HEK293 (cell line): Measurements from ENCODE around the gene SPOUT1.

Experiments used
- GLIS1 ChIP-seq: fragments of 450-650 bp; formaldehyde crosslinking; IDR thresholded peaks from 2 replicates; pipeline ENCODE4 v1.5.1; 2016; ENCODE audit warnings: missing biosample characterization, missing genetic modification characterization
- GLIS2 ChIP-seq: fragments of 450-650 bp; formaldehyde crosslinking; IDR thresholded peaks from 2 replicates; pipeline ENCODE4 v1.5.1; 2016; ENCODE audit warnings: missing biosample characterization, missing genetic modification characterization
- MYNN ChIP-seq: fragments of 450-650 bp; formaldehyde crosslinking; IDR thresholded peaks from 2 replicates; pipeline ENCODE4 v1.5.1; 2016; ENCODE audit warnings: missing biosample characterization, missing genetic modification characterization, borderline replicate concordance
- PRDM1 ChIP-seq: fragments of 450-650 bp; formaldehyde crosslinking; IDR thresholded peaks from 2 replicates; pipeline ENCODE4; 2016; ENCODE audit warnings: missing biosample characterization, missing genetic modification characterization
- RBAK ChIP-seq: fragments of 450-650 bp; formaldehyde crosslinking; IDR thresholded peaks from 2 replicates; pipeline ENCODE4 v1.5.1; 2016; ENCODE audit warnings: missing biosample characterization, missing genetic modification characterization
- TRIM28 ChIP-seq: IDR thresholded peaks from 2 replicates; pipeline ENCODE4 v1.6.1; 2011; ENCODE audit warnings: low read length, control low read depth, borderline replicate concordance
- TSHZ1 ChIP-seq: fragments of 450-650 bp; formaldehyde crosslinking; IDR thresholded peaks from 2 replicates; pipeline ENCODE4 v1.5.1; 2016; ENCODE audit warnings: missing biosample characterization, missing genetic modification characterization, borderline replicate concordance
- YY1 ChIP-seq: fragments of 450-650 bp; formaldehyde crosslinking; IDR thresholded peaks from 2 replicates; pipeline ENCODE4 v1.5.1; 2018; ENCODE audit warnings: missing biosample characterization, missing genetic modification characterization
- ZBTB1 ChIP-seq: fragments of 450-650 bp; formaldehyde crosslinking; IDR thresholded peaks from 2 replicates; pipeline ENCODE4 v1.5.1; 2016; ENCODE audit warnings: missing biosample characterization, missing genetic modification characterization
- ZBTB20 ChIP-seq: fragments of 450-650 bp; formaldehyde crosslinking; IDR thresholded peaks from 2 replicates; pipeline ENCODE4 v1.5.1; 2016; ENCODE audit warnings: missing biosample characterization, missing genetic modification characterization
- ZBTB6 ChIP-seq: fragments of 450-650 bp; formaldehyde crosslinking; IDR thresholded peaks from 2 replicates; pipeline ENCODE4 v1.5.1; 2017; ENCODE audit warnings: missing biosample characterization, missing genetic modification characterization
- ZEB2 ChIP-seq: fragments of 450-650 bp; formaldehyde crosslinking; IDR thresholded peaks from 2 replicates; pipeline ENCODE4 v1.5.1; 2016; ENCODE audit warnings: missing biosample characterization, missing genetic modification characterization
- ZFP41 ChIP-seq: fragments of 450-650 bp; formaldehyde crosslinking; IDR thresholded peaks from 2 replicates; pipeline ENCODE4 v1.5.1; 2016; ENCODE audit warnings: missing biosample characterization, missing genetic modification characterization, borderline replicate concordance
- ZFP69B ChIP-seq: fragments of 450-650 bp; formaldehyde crosslinking; IDR thresholded peaks from 2 replicates; pipeline ENCODE4 v1.5.1; 2016; ENCODE audit warnings: missing biosample characterization, missing genetic modification characterization
- ZNF10 ChIP-seq: fragments of 450-650 bp; formaldehyde crosslinking; IDR thresholded peaks from 2 replicates; pipeline ENCODE4 v1.5.1; 2017; ENCODE audit warnings: missing biosample characterization, missing genetic modification characterization
- ZNF132 ChIP-seq: fragments of 450-650 bp; formaldehyde crosslinking; IDR thresholded peaks from 2 replicates; pipeline ENCODE4 v1.5.1; 2017; ENCODE audit warnings: missing biosample characterization, missing genetic modification characterization, borderline replicate concordance
- ZNF155 ChIP-seq: fragments of 450-650 bp; formaldehyde crosslinking; IDR thresholded peaks from 2 replicates; pipeline ENCODE4 v1.5.1; 2016; ENCODE audit warnings: missing biosample characterization, missing genetic modification characterization
- ZNF16 ChIP-seq: fragments of 450-650 bp; formaldehyde crosslinking; IDR thresholded peaks from 2 replicates; pipeline ENCODE4 v1.5.1; 2016; ENCODE audit warnings: low read depth, missing biosample characterization, missing genetic modification characterization
- ZNF174 ChIP-seq: fragments of 450-650 bp; formaldehyde crosslinking; IDR thresholded peaks from 2 replicates; pipeline ENCODE4 v1.5.0; 2017; ENCODE audit warnings: missing biosample characterization, mild to moderate bottlenecking, missing genetic modification characterization
- ZNF175 ChIP-seq: fragments of 450-650 bp; formaldehyde crosslinking; IDR thresholded peaks from 2 replicates; pipeline ENCODE4 v1.5.1; 2016; ENCODE audit warnings: missing biosample characterization, missing genetic modification characterization
- ZNF184 ChIP-seq: fragments of 450-650 bp; IDR thresholded peaks from 2 replicates; pipeline ENCODE4 v1.5.1; 2018; ENCODE audit warnings: missing biosample characterization, mild to moderate bottlenecking, missing genetic modification characterization
- ZNF214 ChIP-seq: fragments of 450-650 bp; formaldehyde crosslinking; IDR thresholded peaks from 2 replicates; pipeline ENCODE4 v1.5.1; 2017; ENCODE audit warnings: missing biosample characterization, mild to moderate bottlenecking, missing genetic modification characterization, borderline replicate concordance
- ZNF302 ChIP-seq: fragments of 450-650 bp; formaldehyde crosslinking; IDR thresholded peaks from 2 replicates; pipeline ENCODE4 v1.5.1; 2016; ENCODE audit warnings: missing biosample characterization, missing genetic modification characterization, low read depth
- ZNF311 ChIP-seq: fragments of 450-650 bp; formaldehyde crosslinking; IDR thresholded peaks from 2 replicates; pipeline ENCODE4 v1.5.1; 2017; ENCODE audit warnings: missing biosample characterization, missing genetic modification characterization, borderline replicate concordance
- ZNF324 ChIP-seq: fragments of 450-650 bp; formaldehyde crosslinking; IDR thresholded peaks from 2 replicates; pipeline ENCODE4 v1.5.1; 2016; ENCODE audit warnings: missing biosample characterization, missing genetic modification characterization
- ZNF354C ChIP-seq: fragments of 450-650 bp; formaldehyde crosslinking; IDR thresholded peaks from 2 replicates; pipeline ENCODE4 v1.5.1; 2016; ENCODE audit warnings: missing biosample characterization, missing genetic modification characterization, low read depth, borderline replicate concordance
- ZNF404 ChIP-seq: fragments of 450-650 bp; formaldehyde crosslinking; IDR thresholded peaks from 2 replicates; pipeline ENCODE4 v1.5.1; 2017; ENCODE audit warnings: missing biosample characterization, missing genetic modification characterization
- ZNF530 ChIP-seq: fragments of 450-650 bp; formaldehyde crosslinking; IDR thresholded peaks from 2 replicates; pipeline ENCODE4 v1.5.1; 2016; ENCODE audit warnings: low read depth, missing biosample characterization, missing genetic modification characterization
- ZNF580 ChIP-seq: fragments of 450-650 bp; formaldehyde crosslinking; IDR thresholded peaks from 2 replicates; pipeline ENCODE4 v1.5.1; 2016; ENCODE audit warnings: missing biosample characterization, missing genetic modification characterization
- ZNF585B ChIP-seq: fragments of 450-650 bp; formaldehyde crosslinking; IDR thresholded peaks from 2 replicates; pipeline ENCODE4 v1.5.1; 2016; ENCODE audit warnings: missing biosample characterization, missing genetic modification characterization
- ZNF626 ChIP-seq: fragments of 450-650 bp; sonication (Bioruptor Pico); formaldehyde crosslinking; IDR thresholded peaks from 2 replicates; pipeline ENCODE4 v1.5.1; 2018; ENCODE audit warnings: missing biosample characterization, missing genetic modification characterization, inconsistent platforms
- ZNF660 ChIP-seq: fragments of 450-650 bp; IDR thresholded peaks from 2 replicates; pipeline ENCODE4 v1.5.1; 2018; ENCODE audit warnings: missing biosample characterization, mild to moderate bottlenecking, missing genetic modification characterization
- ZNF701 ChIP-seq: fragments of 450-650 bp; formaldehyde crosslinking; IDR thresholded peaks from 2 replicates; pipeline ENCODE4 v1.5.1; 2016; ENCODE audit warnings: missing biosample characterization, missing genetic modification characterization
- ZNF76 ChIP-seq: fragments of 450-650 bp; formaldehyde crosslinking; IDR thresholded peaks from 2 replicates; pipeline ENCODE4; 2016; ENCODE audit warnings: low read depth, missing biosample characterization, missing genetic modification characterization, borderline replicate concordance
- ZNF792 ChIP-seq: fragments of 450-650 bp; formaldehyde crosslinking; IDR thresholded peaks from 2 replicates; pipeline ENCODE4 v1.5.1; 2016; ENCODE audit warnings: missing biosample characterization, missing genetic modification characterization
- ZNF830 ChIP-seq: fragments of 450-650 bp; IDR thresholded peaks from 2 replicates; pipeline ENCODE4 v1.5.0; 2018; ENCODE audit warnings: missing biosample characterization, missing genetic modification characterization, low read depth, mild to moderate bottlenecking, moderate library complexity
- ZSCAN23 ChIP-seq: fragments of 450-650 bp; formaldehyde crosslinking; IDR thresholded peaks from 2 replicates; pipeline ENCODE4 v1.5.1; 2016; ENCODE audit warnings: missing biosample characterization, missing genetic modification characterization
- ZSCAN30 ChIP-seq: fragments of 450-650 bp; IDR thresholded peaks from 2 replicates; pipeline ENCODE4 v1.5.1; 2018; ENCODE audit warnings: missing biosample characterization, mild to moderate bottlenecking, missing genetic modification characterization, moderate library complexity

SPOUT1 gene

GRCh38 chr9:128829477-128830251, at the start of gene SPOUT1 (continued):
- TF ChIP-seq ZNF16 (no peak), ZSCAN30 (tag by site-specific recombination) (peak; percentile 84), MYNN (tag by site-specific recombination) (no peak), ZNF175 (tag by site-specific recombination) (no peak), ZFP69B (tag by site-specific recombination) (peak; percentile 75; the same call in 1 of the 2 replicates), ZNF626 (tag by site-specific recombination) (no peak), ZNF155 (no peak), ZEB2 (tag by site-specific recombination) (peak; percentile 86), ZNF10 (no peak), ZBTB20 (tag by site-specific recombination) (peak; percentile 86; the same call in 1 of the 2 replicates), ZFP41 (tag by site-specific recombination) (no peak), ZNF302 (tag by site-specific recombination) (no peak), ZNF311 (no peak), ZNF132 (no peak), ZNF76 (tag by site-specific recombination) (peak; percentile 72; the same call in 1 of the 2 replicates), ZNF830 (no peak), PRDM1 (tag by site-specific recombination) (no peak), ZNF324 (tag by site-specific recombination) (peak; percentile 74; the same call in 1 of the 2 replicates), ZNF530 (tag by site-specific recombination) (no peak), ZNF354C (no peak), ZNF580 (tag by site-specific recombination) (no peak), ZBTB6 (peak; percentile 58; the same call in 1 of the 2 replicates), TSHZ1 (no peak), ZNF184 (tag by site-specific recombination) (no peak), ZNF585B (no peak), YY1 (tag by site-specific recombination) (peak; percentile 91), RBAK (no peak), ZNF792 (tag by site-specific recombination) (no peak), ZNF404 (no peak), ZNF214 (tag by site-specific recombination) (no peak), GLIS2 (peak; percentile 89), GLIS1 (peak; percentile 69), TRIM28 (no peak), ZBTB1 (no peak), ZSCAN23 (tag by site-specific recombination) (no peak), ZNF701 (tag by site-specific recombination) (no peak), ZNF174 (tag by site-specific recombination) (no peak), ZNF660 (tag by site-specific recombination) (no peak; the same call in none of the 2 replicates)
